ENCODE measurements around the gene LAMC2.

LAMC2 gene

GRCh38 chr1:183179033-183179432 lies 7.0 kb upstream of the LAMC2 start:
- H3K4me3 ChIP-seq (ENCODE audit: control insufficient read depth, low read depth, low read length), result no peak overlapping the region
- no peak for TF ChIP-seq CTCF (IDR thresholded peaks at IDR 0.05; ENCODE audit: control insufficient read depth, insufficient read depth, low read depth, low read length, missing control alignments)
- no peak for DNase-seq (ENCODE audit: low read depth)

- DNase-seq (ENCODE audit: low read depth), result peak; percentile 71
- no peak for TF ChIP-seq CTCF (IDR thresholded peaks at IDR 0.05; ENCODE audit: control insufficient read depth, insufficient read depth, low read depth, low read length, missing control alignments)
- no peak overlapping the region for H3K4me3 ChIP-seq (ENCODE audit: control insufficient read depth, low read depth, low read length)
These were observed 5.8 kb upstream of the LAMC2 start for GRCh38 chr1:183180218-183180617.

GRCh38 chr1:183180634-183181056 lies 5.4 kb upstream of the LAMC2 start:
- no peak overlapping the region for H3K4me3 ChIP-seq (ENCODE audit: control insufficient read depth, low read depth, low read length)
- DNase-seq (ENCODE audit: low read depth), result peak; percentile 23
- no peak for TF ChIP-seq CTCF (IDR thresholded peaks at IDR 0.05; ENCODE audit: control insufficient read depth, insufficient read depth, low read depth, low read length, missing control alignments)

- no peak for TF ChIP-seq CTCF (IDR thresholded peaks at IDR 0.05; ENCODE audit: control insufficient read depth, insufficient read depth, low read depth, low read length, missing control alignments)
- H3K4me3 ChIP-seq (ENCODE audit: control insufficient read depth, low read depth, low read length), result no peak overlapping the region
- no peak for DNase-seq (ENCODE audit: low read depth)
These were observed 777 bp downstream of the LAMC2 start for GRCh38 chr1:183186841-183187240.

- no peak for TF ChIP-seq CTCF (IDR thresholded peaks at IDR 0.05; ENCODE audit: control insufficient read depth, insufficient read depth, low read depth, low read length, missing control alignments)
- DNase-seq (ENCODE audit: low read depth), result no peak
- H3K4me3 ChIP-seq (ENCODE audit: control insufficient read depth, low read depth, low read length), result no peak overlapping the region
These were observed 2.2 kb downstream of the LAMC2 start for GRCh38 chr1:183188240-183188639.

- TF ChIP-seq CTCF (IDR thresholded peaks at IDR 0.05; ENCODE audit: control insufficient read depth, insufficient read depth, low read depth, low read length, missing control alignments), result no peak
- peak; percentile 66 for DNase-seq (ENCODE audit: low read depth)
- H3K4me3 ChIP-seq (ENCODE audit: control insufficient read depth, low read depth, low read length), result no peak overlapping the region
These were observed 5.8 kb downstream of the LAMC2 start for GRCh38 chr1:183191833-183192232.

GRCh38 chr1:183193963-183194525 lies 8.0 kb downstream of the LAMC2 start:
- H3K4me3 ChIP-seq (ENCODE audit: control insufficient read depth, low read depth, low read length), result no peak overlapping the region
- no peak for TF ChIP-seq CTCF (IDR thresholded peaks at IDR 0.05; ENCODE audit: control insufficient read depth, insufficient read depth, low read depth, low read length, missing control alignments)
- DNase-seq (ENCODE audit: low read depth), result no peak
